Prostate gland (tissue), 2 donors: ENCODE data around the gene ASB16.

Experiments used
- CTCF ChIP-seq, 4 experiments: fragments of 200-600 bp in 2 of 4; fragments of 450-650 bp in 2 of 4; sonication (generic) in 2 of 4; IDR thresholded peaks; 1 replicate in 3 of 4; 2 replicates in 1 of 4; pipeline ENCODE4 v1.5.1; 2016 to 2019; ENCODE audit warnings: antibody characterized with exemption in 4 of 4, mild to moderate bottlenecking in 2 of 4, moderate library complexity in 2 of 4
- POLR2A ChIP-seq: fragments of 450-650 bp; IDR thresholded peaks from one replicate; pipeline ENCODE4 v1.6.1; 2016; ENCODE audit warnings: antibody characterized with exemption, mild to moderate bottlenecking
- POLR2AphosphoS5 ChIP-seq: sonication (generic); formaldehyde crosslinking; IDR thresholded peaks from one replicate; pipeline ENCODE4 v1.6.1; 2017; ENCODE audit warnings: antibody characterized with exemption

GRCh38 chr17:44122816-44123355, 47.6 kb upstream of the ASB16 start:
- TF ChIP-seq CTCF (IDR thresholded peaks at IDR 0.05) (peak in 1 of 4 experiments; percentile 10), POLR2AphosphoS5 (no peak), POLR2A (no peak)
